SIG-M5 treated with dmso at 0.1 percent for 504 hours (cell line): ENCODE results near the gene TP53BP1.

ENCODE experiments used
- DNase-seq: peaks from one replicate; lab custom pipeline; 2025; ENCODE audit not compliant: unreplicated experiment; lab: John Stamatoyannopoulos, UW

TP53BP1 gene

GRCh38 chr15:43370310-43370974 lies 122.5 kb downstream of the TP53BP1 start:
- DNase-seq, result no peak

GRCh38 chr15:43361313-43361903 lies 131.5 kb downstream of the TP53BP1 start:
- DNase-seq, result no peak

GRCh38 chr15:43360821-43361220 lies 132.1 kb downstream of the TP53BP1 start:
- no peak for DNase-seq
